Measurements from ENCODE around the gene RASGRP4.
A peak's percentile ranks its signal among the peaks of the same experiment; 100 is the strongest.

RASGRP4 gene

GRCh38 chr19:38387550-38388348 lies 38.3 kb downstream of the RASGRP4 start, which contains the start of gene GGN:
GGN (minus strand) TSS chr19:38388034; CDS start chr19:38387261, 773 bp downstream.
- Histone ChIP-seq H3K4me3 (ENCODE audit: low read length) (peak within 1 kb of the TSS; percentile 65), H3K9me3 (ENCODE audit: low read length) (no peaks in the 10 kb centered on the region), H2AFZ (ENCODE audit: low read depth, low read length) (peak within 1 kb of the TSS; percentile 59), H3K4me1 (ENCODE audit: insufficient read depth, low read length) (peaks cover 2% of the 10 kb centered on the region), H3K27me3 (ENCODE audit: insufficient read depth, low read length) (no peaks in the 10 kb centered on the region), H3K36me3 (ENCODE audit: insufficient read depth, low read length) (peaks cover 35% of the 10 kb centered on the region)

DNA sequence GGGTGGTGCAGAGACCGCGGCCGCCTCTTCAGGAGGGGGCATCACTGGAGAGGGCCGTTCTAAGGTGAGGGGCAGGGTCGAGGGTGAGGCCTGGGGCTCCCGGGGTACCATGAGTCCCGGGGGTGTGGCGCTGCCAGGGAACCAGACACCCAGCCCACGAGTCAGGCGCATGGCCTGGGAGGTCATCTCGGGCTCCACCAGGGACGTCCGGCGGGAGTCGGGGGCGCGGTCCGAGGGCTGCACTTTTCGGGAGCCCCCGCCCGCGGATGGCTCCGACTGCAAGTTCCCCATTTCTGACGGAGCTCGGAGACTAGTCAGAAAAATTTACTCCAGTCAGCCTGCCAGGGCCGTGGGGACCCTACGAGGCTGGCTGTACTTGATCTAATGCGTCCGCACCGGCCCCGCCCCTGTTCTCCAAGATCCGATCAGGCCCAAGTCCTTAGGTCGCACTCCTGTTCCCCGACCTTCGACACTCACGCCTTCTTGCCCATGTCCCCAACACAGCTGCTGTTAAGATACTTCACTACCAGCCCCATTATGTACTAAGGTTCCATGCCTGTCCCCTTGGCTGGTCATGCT lies 39.0 kb downstream of the RASGRP4 start:
- peak overlapping the region; percentile 65 for H3K4me3 ChIP-seq (ENCODE audit: low read length)
- H3K36me3 ChIP-seq (ENCODE audit: insufficient read depth, low read length): peaks cover 34% of the 10 kb centered on the region
- peaks cover 2% of the 10 kb centered on the region for H3K4me1 ChIP-seq (ENCODE audit: insufficient read depth, low read length)
- H3K9me3 ChIP-seq (ENCODE audit: low read length): no peaks in the 10 kb centered on the region
- H3K27me3 ChIP-seq (ENCODE audit: insufficient read depth, low read length): no peaks in the 10 kb centered on the region
- H2AFZ ChIP-seq (ENCODE audit: low read depth, low read length): no peak overlapping the region

- no peaks in the 10 kb centered on the region for H3K27me3 ChIP-seq (ENCODE audit: insufficient read depth, low read length)
- H3K9me3 ChIP-seq (ENCODE audit: low read length): no peaks in the 10 kb centered on the region
- peaks cover 38% of the 10 kb centered on the region for H3K36me3 ChIP-seq (ENCODE audit: insufficient read depth, low read length)
- H2AFZ ChIP-seq (ENCODE audit: low read depth, low read length): no peak overlapping the region
- H3K4me3 ChIP-seq (ENCODE audit: low read length): no peak overlapping the region
- peaks cover 2% of the 10 kb centered on the region for H3K4me1 ChIP-seq (ENCODE audit: insufficient read depth, low read length)
These were observed 39.6 kb downstream of the RASGRP4 start for GRCh38 chr19:38386300-38386970.

DNA sequence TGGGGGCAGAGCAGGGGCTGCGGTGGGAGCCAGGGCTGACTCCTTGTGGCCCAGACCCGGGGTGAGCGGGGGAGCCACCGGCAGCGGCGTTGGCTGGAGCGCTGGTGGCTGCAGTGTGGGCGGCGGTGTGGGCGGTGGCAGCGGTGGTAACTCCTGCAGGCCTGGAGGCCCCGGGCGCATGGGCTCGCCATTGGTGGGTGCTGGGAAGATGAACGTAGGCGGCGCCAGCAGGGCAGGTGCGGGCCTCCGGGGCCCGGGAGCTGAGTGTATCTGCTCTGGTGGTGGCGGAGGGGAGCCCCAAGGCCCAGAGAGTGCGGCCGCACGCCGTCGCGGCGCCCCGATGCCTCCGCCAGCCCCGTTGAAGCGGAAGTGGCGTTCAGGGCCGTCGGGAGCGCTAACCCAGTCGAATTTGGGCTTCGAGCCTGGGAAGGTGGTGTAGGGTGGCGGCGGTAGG lies 40.2 kb downstream of the RASGRP4 start:
- Histone ChIP-seq H3K4me3 (ENCODE audit: low read length) (no peak overlapping the region), H3K4me1 (ENCODE audit: insufficient read depth, low read length) (peaks cover 2% of the 10 kb centered on the region), H3K36me3 (ENCODE audit: insufficient read depth, low read length) (peaks cover 44% of the 10 kb centered on the region), H3K9me3 (ENCODE audit: low read length) (no peaks in the 10 kb centered on the region), H2AFZ (ENCODE audit: low read depth, low read length) (no peak overlapping the region), H3K27me3 (ENCODE audit: insufficient read depth, low read length) (no peaks in the 10 kb centered on the region)

GRCh38 chr19:38385057-38385803 lies 40.8 kb downstream of the RASGRP4 start:
- Histone ChIP-seq H3K27me3 (ENCODE audit: insufficient read depth, low read length) (no peaks in the 10 kb centered on the region), H3K4me3 (ENCODE audit: low read length) (no peak overlapping the region), H3K9me3 (ENCODE audit: low read length) (no peaks in the 10 kb centered on the region), H2AFZ (ENCODE audit: low read depth, low read length) (no peak overlapping the region), H3K36me3 (ENCODE audit: insufficient read depth, low read length) (peaks cover 50% of the 10 kb centered on the region), H3K4me1 (ENCODE audit: insufficient read depth, low read length) (peaks cover 2% of the 10 kb centered on the region)

DNA sequence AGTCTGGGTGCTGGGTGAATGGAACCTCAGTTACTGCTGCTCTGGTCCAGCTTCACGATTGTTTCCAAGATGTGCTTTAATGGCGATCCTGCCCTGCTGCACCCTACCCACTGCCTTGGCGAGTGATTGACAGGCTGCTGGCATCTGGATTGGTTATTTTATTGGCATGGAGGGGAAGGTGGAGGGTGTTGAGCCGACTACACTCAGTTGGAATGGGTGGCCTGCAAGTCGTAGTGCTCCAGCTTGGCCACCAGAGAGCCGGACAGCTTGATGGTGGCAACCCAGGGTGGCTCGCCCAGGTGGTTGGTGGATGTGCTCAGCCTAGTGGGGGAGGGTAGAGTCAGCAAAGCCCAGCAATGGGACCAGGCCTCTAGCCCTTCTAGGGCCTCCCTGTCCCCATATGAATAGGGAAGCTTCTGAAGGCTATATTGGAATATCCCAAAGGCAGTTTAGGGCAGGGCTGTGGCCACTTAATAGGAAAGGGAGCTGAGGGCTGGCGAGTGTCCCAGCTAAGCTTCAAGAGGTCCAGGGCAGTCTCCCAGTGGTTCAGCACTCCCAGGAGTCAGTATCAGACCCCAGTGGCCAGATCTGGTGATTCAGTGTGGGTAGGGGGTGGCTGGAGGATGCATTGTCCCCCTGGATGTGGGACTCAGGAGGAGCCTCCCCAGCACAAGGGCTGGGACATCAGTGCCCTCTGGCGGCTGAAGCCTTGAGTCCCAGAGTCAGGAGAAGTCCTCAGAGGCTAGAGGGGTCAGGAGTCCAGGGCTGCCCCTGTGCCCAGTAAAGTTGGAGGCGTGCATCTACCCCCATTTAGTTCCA lies 41.6 kb downstream of the RASGRP4 start:
- Histone ChIP-seq H3K9me3 (ENCODE audit: low read length) (no peaks in the 10 kb centered on the region), H3K27me3 (ENCODE audit: insufficient read depth, low read length) (no peaks in the 10 kb centered on the region), H3K36me3 (ENCODE audit: insufficient read depth, low read length) (peaks cover 54% of the 10 kb centered on the region), H3K4me1 (ENCODE audit: insufficient read depth, low read length) (peaks cover under 1% of the 10 kb centered on the region), H3K4me3 (ENCODE audit: low read length) (no peak overlapping the region), H2AFZ (ENCODE audit: low read depth, low read length) (no peak overlapping the region)

DNA sequence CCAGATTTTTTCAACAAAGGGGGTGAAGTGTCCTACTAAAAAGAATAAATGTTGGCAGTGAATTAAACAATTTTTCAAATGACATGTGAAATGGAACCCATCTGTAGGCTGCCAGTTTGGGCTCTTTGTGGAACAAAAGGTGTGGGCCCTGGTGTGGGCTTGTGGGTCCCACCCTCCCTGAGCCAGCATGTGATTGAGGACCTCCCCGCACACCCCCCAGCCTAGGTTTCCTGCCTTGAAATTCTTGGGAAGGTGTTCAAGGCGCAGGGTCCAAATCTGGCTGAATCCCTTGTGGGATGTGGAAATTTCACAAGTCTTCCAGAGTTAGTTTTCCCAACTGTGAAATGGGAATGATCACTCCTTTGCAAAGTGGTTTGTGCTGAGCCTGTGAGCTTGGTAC lies 42.3 kb downstream of the RASGRP4 start:
- H3K4me1 ChIP-seq (ENCODE audit: insufficient read depth, low read length): no peaks in the 10 kb centered on the region
- peaks cover 55% of the 10 kb centered on the region for H3K36me3 ChIP-seq (ENCODE audit: insufficient read depth, low read length)
- H2AFZ ChIP-seq (ENCODE audit: low read depth, low read length): no peak overlapping the region
- no peak overlapping the region for H3K4me3 ChIP-seq (ENCODE audit: low read length)
- no peaks in the 10 kb centered on the region for H3K27me3 ChIP-seq (ENCODE audit: insufficient read depth, low read length)
- H3K9me3 ChIP-seq (ENCODE audit: low read length): no peaks in the 10 kb centered on the region

GRCh38 chr19:38383184-38383583 lies 42.8 kb downstream of the RASGRP4 start:
- H3K36me3 ChIP-seq (ENCODE audit: insufficient read depth, low read length): peaks cover 55% of the 10 kb centered on the region

DNA sequence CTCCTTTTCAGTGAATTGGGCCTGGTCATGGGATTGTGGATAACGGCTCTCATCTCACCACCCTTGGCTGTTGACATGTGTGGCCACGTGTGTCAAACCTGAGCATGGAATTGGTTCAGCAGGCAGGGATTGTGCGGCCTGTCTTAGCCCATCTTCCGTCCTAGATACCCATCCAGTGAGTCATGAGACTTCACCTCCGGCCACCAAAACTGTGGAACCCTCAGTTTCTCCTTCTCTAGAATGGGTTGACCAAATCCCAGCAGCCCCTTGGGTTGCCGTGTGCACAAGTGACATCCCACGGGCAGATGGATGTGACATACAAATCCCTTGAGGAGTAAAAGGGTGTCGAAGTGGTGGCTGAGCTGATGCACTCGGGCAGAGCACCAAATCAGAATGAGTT lies 44.9 kb downstream of the RASGRP4 start:
- H3K27me3 ChIP-seq (ENCODE audit: insufficient read depth, low read length): no peaks in the 10 kb centered on the region
- no peaks in the 10 kb centered on the region for H3K9me3 ChIP-seq (ENCODE audit: low read length)
- no peak overlapping the region for H2AFZ ChIP-seq (ENCODE audit: low read depth, low read length)
- H3K36me3 ChIP-seq (ENCODE audit: insufficient read depth, low read length): peaks cover 65% of the 10 kb centered on the region
- H3K4me1 ChIP-seq (ENCODE audit: insufficient read depth, low read length): peaks cover 2% of the 10 kb centered on the region
- H3K4me3 ChIP-seq (ENCODE audit: low read length): no peak overlapping the region

More at GRCh38 chr19:38383184-38383583, 42.8 kb downstream of the RASGRP4 start:
- Histone ChIP-seq H3K9me3 (ENCODE audit: low read length) (no peaks in the 10 kb centered on the region), H3K4me3 (ENCODE audit: low read length) (no peak overlapping the region), H3K4me1 (ENCODE audit: insufficient read depth, low read length) (no peaks in the 10 kb centered on the region), H3K27me3 (ENCODE audit: insufficient read depth, low read length) (no peaks in the 10 kb centered on the region), H2AFZ (ENCODE audit: low read depth, low read length) (no peak overlapping the region)

DNA sequence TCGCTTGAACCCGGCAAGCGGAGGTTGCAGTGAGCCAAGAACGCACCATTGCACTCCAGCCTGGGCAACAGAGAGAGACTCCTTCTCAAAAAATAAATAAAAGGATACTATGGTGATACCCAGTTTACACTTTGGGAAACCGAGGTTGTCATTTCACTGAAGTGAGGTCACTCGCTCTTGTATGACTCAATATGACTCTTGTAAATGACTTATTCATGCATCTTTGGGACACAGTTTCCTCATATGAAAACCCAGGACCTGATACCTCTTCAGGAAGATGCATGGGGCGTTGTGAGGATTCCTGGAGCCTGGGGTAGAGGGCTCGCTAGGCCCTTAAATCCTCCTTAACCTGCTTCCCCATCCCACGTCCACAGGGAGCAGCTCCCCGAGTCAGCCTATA lies 47.2 kb downstream of the RASGRP4 start:
- Histone ChIP-seq H3K36me3 (ENCODE audit: insufficient read depth, low read length) (peaks cover 54% of the 10 kb centered on the region), H3K27me3 (ENCODE audit: insufficient read depth, low read length) (no peaks in the 10 kb centered on the region), H3K4me3 (ENCODE audit: low read length) (no peak overlapping the region), H3K9me3 (ENCODE audit: low read length) (no peaks in the 10 kb centered on the region), H3K4me1 (ENCODE audit: insufficient read depth, low read length) (peaks cover 14% of the 10 kb centered on the region), H2AFZ (ENCODE audit: low read depth, low read length) (no peak overlapping the region)

DNA sequence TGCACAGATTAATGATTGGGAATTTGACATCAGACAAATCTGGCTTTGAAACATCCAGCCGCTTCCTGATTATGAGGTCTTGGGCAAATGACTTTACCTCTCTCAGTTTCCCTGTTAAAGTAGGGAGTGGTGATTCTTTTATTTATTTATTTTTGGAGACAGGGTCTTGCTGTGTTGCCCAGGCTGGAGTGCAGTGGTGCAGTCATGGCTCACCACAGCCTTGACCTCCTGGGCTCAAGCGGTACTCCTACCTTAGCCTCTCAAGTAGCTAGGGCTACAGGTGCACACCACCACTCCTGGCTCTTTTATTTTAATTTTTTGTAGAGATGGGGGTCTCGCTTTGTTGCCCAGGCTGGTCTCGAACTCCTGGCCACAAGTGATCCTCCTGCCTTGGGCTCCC lies 49.0 kb downstream of the RASGRP4 start:
- Histone ChIP-seq H3K36me3 (ENCODE audit: insufficient read depth, low read length) (peaks cover 38% of the 10 kb centered on the region), H3K27me3 (ENCODE audit: insufficient read depth, low read length) (no peaks in the 10 kb centered on the region), H3K4me3 (ENCODE audit: low read length) (no peak overlapping the region), H3K9me3 (ENCODE audit: low read length) (no peaks in the 10 kb centered on the region), H3K4me1 (ENCODE audit: insufficient read depth, low read length) (peaks cover 14% of the 10 kb centered on the region), H2AFZ (ENCODE audit: low read depth, low read length) (no peak overlapping the region)

DNA sequence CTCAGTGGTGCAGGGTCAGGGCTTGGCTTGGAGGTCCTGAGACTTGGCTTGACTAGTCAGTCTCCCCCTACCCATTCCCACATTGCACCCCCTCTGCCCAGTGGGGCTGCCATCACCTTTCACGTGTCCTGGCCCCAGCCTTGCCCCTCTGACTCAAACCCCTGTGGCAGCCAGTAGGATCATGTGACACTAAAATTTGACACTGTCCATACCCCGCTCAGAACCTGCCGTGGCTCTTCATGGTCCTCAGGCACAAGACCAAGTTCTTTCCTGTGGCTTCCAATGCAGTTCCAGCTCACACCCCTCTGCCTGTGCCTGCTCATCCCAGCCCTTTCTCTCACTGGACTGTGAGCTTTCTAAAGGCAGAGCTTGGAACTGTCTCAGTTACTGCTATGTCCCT lies 49.4 kb downstream of the RASGRP4 start:
- Histone ChIP-seq H2AFZ (ENCODE audit: low read depth, low read length) (no peak overlapping the region), H3K9me3 (ENCODE audit: low read length) (no peaks in the 10 kb centered on the region), H3K4me1 (ENCODE audit: insufficient read depth, low read length) (peaks cover 14% of the 10 kb centered on the region), H3K4me3 (ENCODE audit: low read length) (no peak overlapping the region), H3K36me3 (ENCODE audit: insufficient read depth, low read length) (peaks cover 34% of the 10 kb centered on the region), H3K27me3 (ENCODE audit: insufficient read depth, low read length) (no peaks in the 10 kb centered on the region)
